Prostate gland (tissue), 2 donors: Measurements from ENCODE around the gene BCCIP. TPM values are rescaled to one million over a fixed set of nuclear protein-coding genes. Genes with fewer than 3 reads are reported as not detected.

Experiments used
- DNase-seq: peaks from one replicate; pipeline ENCODE4 v3.0.0-alpha.2; 2019; ENCODE audit warnings: low spot score
- H3K27ac ChIP-seq, 2 donors: fragments of 200-600 bp; sonication (generic); 2 replicates each; pipeline ENCODE4 v1.5.1; 2017 to 2019
- H3K27me3 ChIP-seq: fragments of 200-600 bp; sonication (generic); replicated peaks from 2 replicates; pipeline ENCODE4 v1.5.1; 2019; ENCODE audit not compliant: insufficient read depth
- H3K36me3 ChIP-seq, 2 donors: fragments of 200-600 bp; sonication (generic); 1 replicate in 1 of 2; 2 replicates in 1 of 2; pipeline versions ENCODE4 v1.5.1 to v1.8.1; 2017 to 2019
- H3K4me1 ChIP-seq: fragments of 200-600 bp; sonication (generic); replicated peaks from 2 replicates; pipeline ENCODE4 v1.5.1; 2019
- H3K4me3 ChIP-seq, 2 donors: fragments of 200-600 bp; sonication (generic); 2 replicates each; pipeline ENCODE4 v1.5.1; 2017 to 2019
- H3K9me3 ChIP-seq: fragments of 200-600 bp; sonication (generic); 2 replicates; pipeline ENCODE4 v1.5.1; 2017
- POLR2A ChIP-seq: fragments of 450-650 bp; IDR thresholded peaks from one replicate; pipeline ENCODE4 v1.6.1; 2016; ENCODE audit warnings: antibody characterized with exemption, mild to moderate bottlenecking
- POLR2AphosphoS5 ChIP-seq: sonication (generic); formaldehyde crosslinking; IDR thresholded peaks from one replicate; pipeline ENCODE4 v1.6.1; 2017; ENCODE audit warnings: antibody characterized with exemption
- WGBS: methylation state at CpG from one replicate; pipeline ENCODE4 v1.1.5; 2018; 5-methylcytosine and 5-hydroxymethylcytosine counted together
- intact Hi-C: fragments of 100-400 bp; cut with DNase I; formaldehyde crosslinking; loops from one replicate; pipeline ENCODE4 v1.14.2; 2022
- total RNA-seq, 2 donors: library from RNA; depleted of rRNA; stranded (reverse); fragments of >200 nt; gene quantifications; one replicate each; pipeline ENCODE4 v1.1.0, GENCODE V29; 2016
- TF ChIP-seq, protein P1 (sequence below), 4 experiments: fragments of 200-600 bp in 2 of 4; fragments of 450-650 bp in 2 of 4; sonication (generic) in 2 of 4; IDR thresholded peaks; 1 replicate in 3 of 4; 2 replicates in 1 of 4; pipeline ENCODE4 v1.5.1; 2016 to 2019; ENCODE audit warnings: antibody characterized with exemption in 4 of 4, mild to moderate bottlenecking in 2 of 4, moderate library complexity in 2 of 4

The BCCIP gene
- total RNA-seq, 2 donors from 2014 or later: 38.9 to 43.4 TPM

DNA sequence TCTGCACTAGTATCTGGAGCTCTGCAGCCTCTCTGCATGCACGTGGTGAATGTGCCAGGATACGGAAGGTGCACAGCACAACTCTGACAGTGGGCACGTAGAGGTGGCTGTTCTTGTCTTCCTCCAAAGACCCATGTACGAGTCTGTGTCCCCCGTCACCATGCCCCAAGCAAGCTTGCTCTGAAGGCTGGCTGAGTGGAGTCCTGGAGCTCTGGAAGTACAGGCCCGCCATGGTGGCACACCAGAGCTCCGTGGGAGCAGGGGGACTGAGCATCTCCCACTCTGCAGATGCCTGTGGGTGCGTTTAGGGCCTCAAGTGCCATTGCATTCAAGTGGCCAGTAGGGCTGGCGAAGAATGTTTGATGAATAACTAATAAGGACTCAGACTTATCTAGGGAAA, 17.1 kb downstream of the BCCIP start:
- H3K27ac ChIP-seq: no peak overlapping the region
- intact Hi-C loops: no loop called here

DNA sequence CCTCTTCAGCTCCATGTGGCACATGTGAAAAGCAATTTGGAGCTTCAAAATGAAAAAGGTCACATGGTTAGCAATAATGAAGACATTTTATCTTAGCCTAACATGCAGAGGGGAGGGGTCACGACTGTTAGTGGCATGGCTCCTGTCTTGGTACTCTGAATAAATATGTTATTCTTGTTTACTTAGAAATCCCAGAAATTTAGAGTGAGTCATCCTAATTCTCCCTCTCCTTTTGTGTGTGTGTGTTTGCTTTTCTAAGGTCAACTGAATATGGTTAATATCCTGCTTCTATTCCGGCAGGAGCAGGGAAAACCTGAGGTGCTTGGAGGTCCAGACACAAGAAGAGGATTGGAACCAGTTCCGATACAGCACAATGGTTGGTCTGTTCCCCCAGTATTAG, 17.6 kb downstream of the BCCIP start:
- TF ChIP-seq POLR2AphosphoS5 (no peak), POLR2A (no peak)
- TF ChIP-seq, protein P1, sequence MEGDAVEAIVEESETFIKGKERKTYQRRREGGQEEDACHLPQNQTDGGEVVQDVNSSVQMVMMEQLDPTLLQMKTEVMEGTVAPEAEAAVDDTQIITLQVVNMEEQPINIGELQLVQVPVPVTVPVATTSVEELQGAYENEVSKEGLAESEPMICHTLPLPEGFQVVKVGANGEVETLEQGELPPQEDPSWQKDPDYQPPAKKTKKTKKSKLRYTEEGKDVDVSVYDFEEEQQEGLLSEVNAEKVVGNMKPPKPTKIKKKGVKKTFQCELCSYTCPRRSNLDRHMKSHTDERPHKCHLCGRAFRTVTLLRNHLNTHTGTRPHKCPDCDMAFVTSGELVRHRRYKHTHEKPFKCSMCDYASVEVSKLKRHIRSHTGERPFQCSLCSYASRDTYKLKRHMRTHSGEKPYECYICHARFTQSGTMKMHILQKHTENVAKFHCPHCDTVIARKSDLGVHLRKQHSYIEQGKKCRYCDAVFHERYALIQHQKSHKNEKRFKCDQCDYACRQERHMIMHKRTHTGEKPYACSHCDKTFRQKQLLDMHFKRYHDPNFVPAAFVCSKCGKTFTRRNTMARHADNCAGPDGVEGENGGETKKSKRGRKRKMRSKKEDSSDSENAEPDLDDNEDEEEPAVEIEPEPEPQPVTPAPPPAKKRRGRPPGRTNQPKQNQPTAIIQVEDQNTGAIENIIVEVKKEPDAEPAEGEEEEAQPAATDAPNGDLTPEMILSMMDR (IDR thresholded peaks at IDR 0.05): no peak
- WGBS: 64% methylated on average over 3 of the region's 3 CpGs
- H3K36me3 ChIP-seq: peaks cover 0 to 8% of the 10 kb centered on the region in 2 donors

More for the DNA sequence above, 17.1 kb downstream of the BCCIP start:
- no peak for DNase-seq
- Histone ChIP-seq H3K9me3 (no peaks in the 10 kb centered on the region), H3K4me3 (no peak overlapping the region), H3K36me3 (peaks cover 0 to 8% of the 10 kb centered on the region in 2 donors), H3K4me1 (no peaks in the 10 kb centered on the region), H3K27me3 (no peaks in the 10 kb centered on the region)
- WGBS: 95% methylated on average over 9 of the region's 9 CpGs
- TF ChIP-seq POLR2A: no peak
- TF ChIP-seq, protein P1 (IDR thresholded peaks at IDR 0.05): no peak
- TF ChIP-seq POLR2AphosphoS5: no peak

DNA sequence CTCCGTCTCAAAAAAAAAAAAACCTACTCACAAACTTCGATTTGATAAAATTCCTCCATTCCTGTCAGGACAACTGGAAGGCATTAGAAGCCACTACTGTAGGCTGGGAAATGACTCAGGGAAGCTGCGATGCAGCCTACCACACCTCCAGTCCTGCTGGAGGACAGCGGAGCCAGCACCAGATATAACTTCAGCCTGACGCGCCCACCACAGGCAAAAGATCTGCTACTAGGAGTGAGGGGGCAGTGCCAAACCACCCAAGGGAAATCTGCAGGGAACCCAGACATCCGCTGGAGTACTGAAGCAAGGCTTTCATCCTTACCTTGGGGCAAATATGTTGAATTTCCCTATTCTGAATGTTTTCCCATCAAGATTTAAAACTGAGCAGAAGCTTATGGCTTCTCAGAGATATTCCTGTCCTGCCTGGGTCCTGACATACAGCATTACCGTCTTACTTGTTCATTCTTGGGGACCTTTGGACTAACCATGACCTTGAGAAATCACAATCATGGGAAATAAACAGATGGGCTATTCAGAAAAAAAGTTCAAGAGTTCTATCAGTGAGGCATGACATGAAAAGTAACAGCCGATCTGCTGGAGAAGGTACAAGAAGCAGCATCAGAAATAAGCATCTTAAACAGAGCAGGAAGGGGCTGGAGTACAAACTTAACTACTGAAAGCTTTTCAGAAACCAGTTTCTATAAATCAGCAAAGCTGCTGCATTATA, 20.4 kb downstream of the BCCIP start:
- no peaks in the 10 kb centered on the region for H3K27me3 ChIP-seq
- TF ChIP-seq POLR2A: no peak
- TF ChIP-seq, protein P1 (IDR thresholded peaks at IDR 0.05): no peak
- no peak for TF ChIP-seq POLR2AphosphoS5
- H3K4me1 ChIP-seq: no peaks in the 10 kb centered on the region
- H3K27ac ChIP-seq: no peak overlapping the region
- no peak for DNase-seq
- intact Hi-C loops: no loop called here
- WGBS: 88% methylated on average over 9 of the region's 9 CpGs
- H3K9me3 ChIP-seq: no peaks in the 10 kb centered on the region
- peaks cover 0 to 8% of the 10 kb centered on the region in 2 donors for H3K36me3 ChIP-seq
- H3K4me3 ChIP-seq: no peak overlapping the region

More for the DNA sequence above, 17.6 kb downstream of the BCCIP start:
- DNase-seq: no peak
- intact Hi-C loops: no loop called here
- no peaks in the 10 kb centered on the region for H3K27me3 ChIP-seq
- no peak overlapping the region for H3K4me3 ChIP-seq
- H3K4me1 ChIP-seq: no peaks in the 10 kb centered on the region
- H3K27ac ChIP-seq: no peak overlapping the region
- H3K9me3 ChIP-seq: no peaks in the 10 kb centered on the region

DNA sequence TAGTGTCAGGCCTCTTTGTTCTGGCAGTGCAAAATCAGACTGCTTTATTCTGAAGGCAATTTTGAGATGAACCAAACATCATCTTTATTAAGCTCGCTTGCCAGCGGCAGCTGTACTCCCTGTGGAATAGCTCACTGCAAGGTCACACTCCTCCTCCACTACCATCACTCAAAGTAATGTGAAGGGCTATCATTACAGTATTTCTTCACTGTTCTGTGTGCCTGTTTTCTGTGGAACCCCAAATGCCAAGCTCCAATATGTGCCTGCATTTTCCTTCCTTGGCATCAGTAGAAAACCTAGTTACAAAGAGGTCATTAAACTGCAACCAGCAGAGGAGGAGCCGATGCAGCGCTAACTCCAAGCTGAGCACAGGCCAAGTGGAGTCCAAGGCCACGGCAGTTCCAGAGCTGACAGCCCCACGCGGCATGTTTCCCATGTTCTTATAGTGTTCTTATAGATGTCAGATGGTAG, 21.4 kb downstream of the BCCIP start:
- Histone ChIP-seq H3K9me3 (no peaks in the 10 kb centered on the region), H3K27me3 (no peaks in the 10 kb centered on the region), H3K4me1 (no peaks in the 10 kb centered on the region), H3K4me3 (no peak overlapping the region), H3K27ac (no peak overlapping the region), H3K36me3 (peaks cover 0 to 8% of the 10 kb centered on the region in 2 donors)
- no peak for DNase-seq
- 78% methylated on average over 7 of the region's 7 CpGs for WGBS
- intact Hi-C loops: no loop called here
- TF ChIP-seq POLR2AphosphoS5 (no peak), POLR2A (no peak)
- TF ChIP-seq, protein P1 (IDR thresholded peaks at IDR 0.05): no peak

DNA sequence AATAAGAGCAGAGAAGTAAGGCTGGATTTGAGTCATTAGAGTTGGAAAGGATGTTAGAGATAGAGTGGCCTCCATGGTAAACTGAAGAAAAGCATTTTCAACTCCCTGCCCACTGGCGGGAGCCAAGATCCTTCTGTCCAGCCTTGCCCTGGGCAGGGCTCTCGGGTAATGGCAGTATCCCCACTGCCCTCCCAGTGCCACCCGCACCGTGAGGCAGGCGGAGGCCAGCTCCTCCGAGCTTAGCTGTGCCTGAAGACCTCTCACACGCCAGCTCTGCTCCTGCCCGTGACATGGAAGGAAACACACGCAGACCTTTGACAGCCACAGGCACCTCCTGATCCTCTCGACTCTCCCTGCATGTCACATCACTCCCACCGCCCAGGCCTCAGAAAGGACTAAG, 22.3 kb downstream of the BCCIP start:
- H3K27ac ChIP-seq: no peak overlapping the region

More for the DNA sequence above, 22.3 kb downstream of the BCCIP start:
- no peaks in the 10 kb centered on the region for H3K27me3 ChIP-seq
- no peaks in the 10 kb centered on the region for H3K36me3 ChIP-seq
- H3K4me1 ChIP-seq: no peaks in the 10 kb centered on the region
- DNase-seq: no peak
- WGBS: 90% methylated on average over 11 of the region's 11 CpGs
- TF ChIP-seq POLR2AphosphoS5: no peak
- TF ChIP-seq, protein P1 (IDR thresholded peaks at IDR 0.05): no peak
- TF ChIP-seq POLR2A: no peak
- no peak overlapping the region for H3K4me3 ChIP-seq
- H3K9me3 ChIP-seq: no peaks in the 10 kb centered on the region
- intact Hi-C loops: no loop called here
